SJSA1 (cell line): Measurements from ENCODE around the gene CHCHD4. TPM values are rescaled to one million over a fixed set of nuclear protein-coding genes. Genes with fewer than 3 reads are reported as not detected.
"Not testable (repeated sequence)": the region's sequence is repeated elsewhere in the genome, so short reads cannot be mapped to it uniquely, and the experiment has no call there.

Experiments used
- DNase-seq, 2 experiments: peaks; one replicate each; pipeline ENCODE4 v3.0.0-alpha.2; 2015 to 2020; ENCODE audit warnings: low spot score in 2 of 2, low read depth in 1 of 2
- H3K27ac ChIP-seq: fragments of 250-450 bp; sonication (Bioruptor Pico); 2 replicates; pipeline ENCODE4 v1.5.1; 2020; ENCODE audit warnings: mild to moderate bottlenecking, moderate library complexity
- H3K27me3 ChIP-seq: fragments of 250-450 bp; sonication (Bioruptor Pico); replicated peaks from 2 replicates; pipeline ENCODE4 v1.5.1; 2020; ENCODE audit warnings: mild to moderate bottlenecking, moderate library complexity
- H3K36me3 ChIP-seq: fragments of 250-450 bp; sonication (Bioruptor Pico); 2 replicates; pipeline ENCODE4 v1.5.1; 2020; ENCODE audit warnings: mild to moderate bottlenecking
- H3K4me1 ChIP-seq: fragments of 250-450 bp; sonication (Bioruptor Pico); replicated peaks from 2 replicates; pipeline ENCODE4 v1.6.1; 2021; ENCODE audit warnings: mild to moderate bottlenecking
- H3K4me3 ChIP-seq: fragments of 250-450 bp; sonication (Bioruptor Pico); 2 replicates; pipeline ENCODE4 v1.5.1; 2020; ENCODE audit warnings: mild to moderate bottlenecking
- H3K9me3 ChIP-seq: fragments of 250-450 bp; sonication (Bioruptor Pico); replicated peaks from 2 replicates; pipeline ENCODE4 v1.5.1; 2020; ENCODE audit warnings: mild to moderate bottlenecking
- total RNA-seq: library from RNA; depleted of rRNA; stranded (reverse); fragments of >200 nt; shearing (Covaris generic); gene quantifications from 2 replicates; pipeline ENCODE4 v1.2.3, GENCODE V29; 2014

The CHCHD4 gene
- total RNA-seq, 1 experiment from 2014 or later: 12.8 TPM

DNA sequence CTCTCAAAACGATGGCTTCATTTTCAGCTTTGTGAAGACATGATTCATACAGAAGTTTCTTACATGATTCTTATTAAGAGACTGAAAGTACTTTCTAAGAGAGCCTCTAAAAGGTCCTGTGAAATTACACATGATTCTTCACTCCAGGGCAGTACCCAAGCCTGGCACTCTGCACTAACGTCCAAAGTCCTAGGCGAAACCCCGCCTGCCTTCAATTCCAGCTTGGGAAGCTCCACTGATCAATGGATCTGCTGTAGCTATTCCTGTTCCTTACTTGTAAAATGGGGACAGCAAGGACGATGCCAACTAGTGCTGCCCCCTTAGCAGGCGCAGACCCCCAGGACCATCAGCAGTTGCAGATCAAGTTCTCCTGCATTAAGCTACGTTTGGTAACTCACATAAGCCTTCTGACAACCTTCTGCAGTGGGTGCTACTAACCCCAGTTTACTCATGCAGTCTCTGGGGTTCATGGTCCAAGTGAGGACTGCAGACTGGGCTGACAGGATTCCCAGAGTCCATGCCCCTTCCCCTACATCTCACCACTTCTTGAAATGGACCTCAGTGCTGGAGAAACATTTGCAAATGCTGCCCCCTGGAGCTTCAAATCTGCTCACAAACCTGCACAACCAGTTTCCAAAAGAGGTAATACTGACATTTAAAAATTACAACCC, 10.6 kb downstream of the CHCHD4 start:
- Histone ChIP-seq H3K27ac (no peak overlapping the region), H3K4me3 (no peak overlapping the region), H3K27me3 (no peaks in the 10 kb centered on the region), H3K36me3 (peaks cover 16% of the 10 kb centered on the region), H3K4me1 (no peaks in the 10 kb centered on the region), H3K9me3 (no peaks in the 10 kb centered on the region)
- DNase-seq: no peak

DNA sequence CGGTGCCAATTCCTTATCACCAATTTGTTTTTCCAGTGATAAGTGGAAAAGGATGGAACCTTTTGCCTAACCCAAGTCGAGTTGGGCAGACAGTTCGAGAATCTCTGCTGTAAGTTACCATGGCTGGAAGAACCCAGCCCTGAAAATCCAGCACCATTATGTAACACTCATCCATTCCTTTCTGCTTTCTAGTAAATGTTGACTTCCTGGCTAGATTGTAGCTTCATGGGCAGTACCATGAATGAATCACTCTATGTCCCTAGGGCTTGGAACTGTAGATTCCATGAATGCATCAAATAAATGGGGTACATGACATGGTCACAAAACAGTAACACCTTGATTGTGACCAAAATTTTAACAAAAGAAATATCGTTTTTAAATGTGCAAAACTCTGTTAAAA, 14.0 kb downstream of the CHCHD4 start:
- H3K9me3 ChIP-seq: no peaks in the 10 kb centered on the region
- H3K27ac ChIP-seq: no peak overlapping the region
- H3K27me3 ChIP-seq: no peaks in the 10 kb centered on the region
- no peak overlapping the region for H3K4me3 ChIP-seq
- no peaks in the 10 kb centered on the region for H3K4me1 ChIP-seq
- peaks cover 11% of the 10 kb centered on the region for H3K36me3 ChIP-seq
- no peak for DNase-seq

DNA sequence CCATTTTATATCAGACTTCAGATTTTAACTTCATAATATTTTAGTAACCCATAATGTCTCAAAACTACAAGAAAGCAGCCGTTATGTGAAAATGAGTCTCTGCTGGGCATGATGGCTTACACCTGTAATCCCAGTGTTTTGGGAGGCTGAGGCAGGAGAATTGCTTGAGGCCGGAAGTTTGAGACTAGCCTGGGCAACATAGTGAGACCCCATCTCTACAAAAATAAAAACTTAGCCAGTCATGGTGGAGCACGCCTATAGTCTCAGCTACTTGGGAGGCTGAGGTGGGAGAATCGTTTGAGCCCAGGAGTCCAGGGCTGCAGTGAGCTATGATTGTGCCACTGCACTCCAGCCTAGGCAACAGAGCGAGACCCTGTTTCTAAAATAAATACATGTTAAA, 14.8 kb downstream of the CHCHD4 start:
- H3K4me3 ChIP-seq, H3K9me3 ChIP-seq, H3K4me1 ChIP-seq, DNase-seq, H3K27ac ChIP-seq, H3K27me3 ChIP-seq, H3K36me3 ChIP-seq: not testable (repeated sequence)

DNA sequence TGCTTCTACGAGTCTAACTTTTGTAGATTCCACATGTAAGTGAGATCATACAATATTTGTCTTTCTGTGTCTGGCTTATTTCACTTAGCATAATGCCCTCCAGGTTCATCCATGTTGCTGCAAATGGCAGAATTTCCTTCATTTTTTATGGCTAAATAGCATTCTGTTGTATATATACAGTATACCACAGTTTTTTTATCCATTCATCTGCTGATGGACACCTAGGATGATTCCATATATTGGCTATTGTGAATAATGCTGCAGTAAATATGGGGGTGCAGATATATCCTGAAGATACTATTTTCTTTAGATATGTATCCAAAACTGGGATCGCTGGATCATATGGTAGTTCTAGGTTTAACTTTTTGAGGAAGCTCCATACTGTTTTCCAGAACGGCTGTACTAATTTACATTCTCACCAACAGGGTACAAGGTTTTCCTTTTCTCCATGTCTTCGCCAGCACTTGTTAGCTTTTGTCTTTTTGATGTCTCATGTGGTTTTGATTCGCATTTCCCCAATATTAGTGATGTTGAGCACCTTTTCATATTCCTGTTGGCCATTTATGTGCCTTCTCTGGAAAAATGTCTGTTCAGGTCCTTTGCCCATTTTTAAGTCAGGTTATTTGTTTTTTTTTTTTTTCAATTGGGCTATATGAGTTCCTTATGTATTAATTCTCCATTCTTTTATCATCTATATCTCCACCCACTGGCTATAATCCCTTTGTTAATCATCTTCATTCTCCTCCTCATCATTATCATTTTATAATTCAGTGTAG, 26.9 kb downstream of the CHCHD4 start:
- Histone ChIP-seq H3K4me3 (no peak overlapping the region), H3K27me3 (peaks cover under 1% of the 10 kb centered on the region), H3K27ac (no peak overlapping the region), H3K36me3 (no peaks in the 10 kb centered on the region), H3K9me3 (no peaks in the 10 kb centered on the region), H3K4me1 (no peaks in the 10 kb centered on the region)
- no peak for DNase-seq

DNA sequence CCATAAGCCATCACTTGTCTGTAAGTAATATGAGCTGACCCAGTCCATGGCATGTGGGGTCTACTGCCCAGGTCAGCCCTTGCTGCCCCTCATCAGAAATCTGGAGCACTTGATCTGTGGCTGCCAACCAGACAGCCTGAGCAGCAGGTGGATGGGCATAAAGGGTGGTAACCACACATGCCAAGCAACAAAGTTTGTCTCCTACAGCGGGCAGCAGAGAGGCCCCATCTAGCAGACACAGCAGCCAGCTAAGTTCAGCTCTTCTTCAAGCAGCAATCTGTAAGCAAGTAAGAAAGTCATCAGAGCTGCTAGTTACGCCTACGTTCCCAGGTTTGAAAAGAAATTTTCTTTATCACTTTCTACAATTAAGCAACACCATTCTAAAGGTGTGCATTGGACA, 27.9 kb downstream of the CHCHD4 start:
- Histone ChIP-seq H3K27me3 (peaks cover 6% of the 10 kb centered on the region), H3K36me3 (no peaks in the 10 kb centered on the region), H3K9me3 (no peaks in the 10 kb centered on the region)

GRCh38 chr3:14093831-14094230, 30.8 kb downstream of the CHCHD4 start:
- H3K36me3 ChIP-seq: no peaks in the 10 kb centered on the region
- H3K9me3 ChIP-seq: no peaks in the 10 kb centered on the region
- H3K27me3 ChIP-seq: peaks cover 6% of the 10 kb centered on the region
- H3K4me3 ChIP-seq: no peak overlapping the region
- no peak overlapping the region for H3K27ac ChIP-seq
- H3K4me1 ChIP-seq: no peaks in the 10 kb centered on the region
- no peak for DNase-seq

More for the DNA sequence above, 27.9 kb downstream of the CHCHD4 start:
- no peak for DNase-seq
- H3K4me3 ChIP-seq: no peak overlapping the region
- H3K4me1 ChIP-seq: no peaks in the 10 kb centered on the region
- no peak overlapping the region for H3K27ac ChIP-seq

GRCh38 chr3:14092464-14092863, 32.2 kb downstream of the CHCHD4 start:
- Histone ChIP-seq H3K9me3 (no peaks in the 10 kb centered on the region), H3K27ac (no peak overlapping the region), H3K4me3 (no peak overlapping the region), H3K36me3 (no peaks in the 10 kb centered on the region), H3K27me3 (peaks cover 6% of the 10 kb centered on the region), H3K4me1 (no peaks in the 10 kb centered on the region)
- no peak for DNase-seq

GRCh38 chr3:14091959-14092358, 32.7 kb downstream of the CHCHD4 start:
- not testable (repeated sequence) for H3K9me3 ChIP-seq, H3K4me1 ChIP-seq, H3K36me3 ChIP-seq, DNase-seq, H3K27ac ChIP-seq, H3K27me3 ChIP-seq, H3K4me3 ChIP-seq

DNA sequence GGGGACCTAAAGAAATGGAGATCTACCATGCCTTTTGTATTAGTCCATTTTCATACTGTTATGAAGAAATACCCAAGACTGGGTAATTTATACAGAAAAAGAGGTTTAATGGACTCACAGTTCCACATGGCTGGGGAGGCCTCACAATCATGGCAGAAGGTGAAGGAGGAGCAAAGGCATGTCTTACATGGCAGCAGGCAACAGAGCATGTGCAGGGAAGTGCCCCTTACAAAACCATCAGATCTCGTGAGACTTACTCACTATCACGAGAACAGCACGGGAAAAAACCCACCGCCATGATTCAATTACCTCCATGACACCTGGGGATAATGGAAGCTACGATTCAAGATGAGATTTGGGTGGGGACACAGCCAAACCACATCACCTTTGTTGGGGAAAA, 37.2 kb downstream of the CHCHD4 start:
- not testable (repeated sequence) for DNase-seq, H3K4me3 ChIP-seq, H3K9me3 ChIP-seq, H3K4me1 ChIP-seq, H3K36me3 ChIP-seq, H3K27ac ChIP-seq, H3K27me3 ChIP-seq

- no peaks in the 10 kb centered on the region; the same call in 1 of the 2 replicates for H3K9me3 ChIP-seq
- no peaks in the 10 kb centered on the region for H3K27me3 ChIP-seq
- H3K4me1 ChIP-seq: no peaks in the 10 kb centered on the region
- no peak overlapping the region for H3K27ac ChIP-seq
- no peak overlapping the region for H3K4me3 ChIP-seq
- DNase-seq: no peak
- no peaks in the 10 kb centered on the region for H3K36me3 ChIP-seq
Observed at GRCh38 chr3:14082108-14082657, 42.5 kb downstream of the CHCHD4 start.

GRCh38 chr3:14077310-14077709, 47.4 kb downstream of the CHCHD4 start:
- Histone ChIP-seq H3K36me3 (no peaks in the 10 kb centered on the region), H3K4me3 (no peak overlapping the region), H3K27ac (no peak overlapping the region), H3K4me1 (no peaks in the 10 kb centered on the region), H3K27me3 (no peaks in the 10 kb centered on the region), H3K9me3 (no peaks in the 10 kb centered on the region; the same call in 1 of the 2 replicates)
- DNase-seq: no peak

DNA sequence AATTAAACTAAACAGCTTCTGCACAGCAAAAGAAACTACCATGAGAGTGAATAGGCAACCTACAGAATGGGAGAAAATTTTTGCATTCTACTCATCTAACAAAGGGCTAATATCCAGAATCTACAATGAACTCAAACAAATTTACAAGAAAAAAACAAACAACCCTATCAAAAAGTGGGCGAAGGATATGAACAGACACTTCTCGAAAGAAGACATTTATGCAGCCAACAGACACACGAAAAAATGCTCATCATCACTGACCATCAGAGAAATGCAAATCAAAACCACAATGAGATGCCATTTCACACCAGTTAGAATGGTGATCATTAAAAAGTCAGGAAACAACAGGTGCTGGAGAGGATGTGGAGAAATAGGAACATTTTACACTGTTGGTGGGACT, 49.4 kb downstream of the CHCHD4 start:
- not testable (repeated sequence) for H3K27me3 ChIP-seq, H3K27ac ChIP-seq, DNase-seq, H3K4me3 ChIP-seq, H3K36me3 ChIP-seq, H3K4me1 ChIP-seq, H3K9me3 ChIP-seq

DNA sequence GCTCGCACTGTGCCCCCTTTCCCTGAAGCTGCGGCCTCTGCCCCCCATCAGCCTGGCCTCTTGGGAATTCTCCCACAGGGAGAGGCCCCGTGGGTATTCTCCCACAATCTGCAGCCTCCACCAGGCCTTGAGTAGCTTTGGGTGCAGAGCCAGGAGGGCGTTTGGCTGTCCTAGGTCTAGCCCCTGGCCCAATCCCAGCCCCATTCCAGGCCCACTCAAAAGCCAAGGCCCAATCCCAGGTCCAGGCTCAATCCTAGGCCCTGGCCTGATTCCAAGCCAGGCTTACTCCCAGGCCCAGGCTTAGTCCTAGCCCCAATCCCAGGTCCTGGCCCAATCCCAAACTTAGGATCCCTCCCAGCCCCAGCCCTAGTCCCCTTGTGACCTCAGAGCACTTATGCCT, 59.8 kb downstream of the CHCHD4 start:
- H3K36me3 ChIP-seq: no peaks in the 10 kb centered on the region
- no peak for DNase-seq
- no peaks in the 10 kb centered on the region for H3K9me3 ChIP-seq
- H3K27ac ChIP-seq: no peak overlapping the region
- H3K4me3 ChIP-seq: no peak overlapping the region
- no peaks in the 10 kb centered on the region for H3K27me3 ChIP-seq
- H3K4me1 ChIP-seq: no peaks in the 10 kb centered on the region

- H3K27me3 ChIP-seq: no peaks in the 10 kb centered on the region
- H3K27ac ChIP-seq: no peak overlapping the region
- no peak overlapping the region for H3K4me3 ChIP-seq
- DNase-seq: no peak
- no peaks in the 10 kb centered on the region for H3K9me3 ChIP-seq
- H3K36me3 ChIP-seq: no peaks in the 10 kb centered on the region
- H3K4me1 ChIP-seq: no peaks in the 10 kb centered on the region
Observed at GRCh38 chr3:14063152-14063551, 61.5 kb downstream of the CHCHD4 start.
